Stimulated activated CD4-positive, alpha-beta T cell treated with anti-CD3 and anti-CD28 coated beads, Interleukin-4, amount 100 ng/mL, for 4 hours (primary cell): ENCODE results near the gene PPP1R9A.

Experiments used
- DNase-seq, 2 experiments: peaks; one replicate each; pipeline ENCODE4 v3.0.0-alpha.2; 2020

The PPP1R9A gene

GRCh38 chr7:95209276-95209675 is 301.9 kb downstream of the PPP1R9A start:
- DNase-seq = no peak

GRCh38 chr7:95209788-95210187 is 302.4 kb downstream of the PPP1R9A start:
- DNase-seq = no peak

- no peak for DNase-seq
These were observed 305.8 kb downstream of the PPP1R9A start for GRCh38 chr7:95213148-95213547.

GRCh38 chr7:95213809-95214492 is 306.6 kb downstream of the PPP1R9A start:
- DNase-seq = no peak

GRCh38 chr7:95219721-95220120 is 312.3 kb downstream of the PPP1R9A start:
- no peak for DNase-seq

GRCh38 chr7:95220328-95220727 is 312.9 kb downstream of the PPP1R9A start:
- no peak for DNase-seq

- DNase-seq = no peak
These were observed 317.9 kb downstream of the PPP1R9A start for GRCh38 chr7:95225301-95225700.

- DNase-seq = no peak
These were observed 321.9 kb downstream of the PPP1R9A start for GRCh38 chr7:95229301-95229700.

GRCh38 chr7:95238252-95238943 is 331.0 kb downstream of the PPP1R9A start:
- no peak for DNase-seq

- no peak for DNase-seq
These were observed 333.5 kb downstream of the PPP1R9A start for GRCh38 chr7:95240921-95241320.

GRCh38 chr7:95242266-95242665 is 334.9 kb downstream of the PPP1R9A start:
- DNase-seq = no peak

GRCh38 chr7:95244616-95245015 is 337.2 kb downstream of the PPP1R9A start:
- no peak for DNase-seq

- DNase-seq = no peak
These were observed 338.6 kb downstream of the PPP1R9A start for GRCh38 chr7:95245828-95246500.

- no peak for DNase-seq
These were observed 339.5 kb downstream of the PPP1R9A start for GRCh38 chr7:95246831-95247370.

GRCh38 chr7:95250571-95250970 is 343.2 kb downstream of the PPP1R9A start:
- DNase-seq = no peak

GRCh38 chr7:95251966-95252365 is 344.6 kb downstream of the PPP1R9A start:
- no peak for DNase-seq

- DNase-seq = no peak
These were observed 346.6 kb downstream of the PPP1R9A start for GRCh38 chr7:95253986-95254385.

GRCh38 chr7:95255691-95256090 is 348.3 kb downstream of the PPP1R9A start:
- DNase-seq = no peak

GRCh38 chr7:95261895-95262415 is 354.6 kb downstream of the PPP1R9A start:
- no peak for DNase-seq

- DNase-seq = no peak
These were observed 355.5 kb downstream of the PPP1R9A start for GRCh38 chr7:95262875-95263274.

- no peak for DNase-seq
These were observed 356.5 kb downstream of the PPP1R9A start for GRCh38 chr7:95263785-95264362.

GRCh38 chr7:95264363-95264891 is 357.0 kb downstream of the PPP1R9A start:
- DNase-seq = no peak

- no peak for DNase-seq
These were observed 358.2 kb downstream of the PPP1R9A start for GRCh38 chr7:95265634-95266033.
